Kidney tubule cell (primary cell): ENCODE data around the gene SHANK3.
A peak's percentile ranks its signal among the peaks of the same experiment; 100 is the strongest.
"Not testable (repeated sequence)": the region's sequence is repeated elsewhere in the genome, so short reads cannot be mapped to it uniquely, and the experiment has no call there.

Source experiments
- DNase-seq: peaks from one replicate; pipeline ENCODE4 v3.0.0-alpha.2; 2018; ENCODE audit warnings: low spot score

SHANK3 gene

GRCh38 chr22:50672471-50673230, at the start of gene SHANK3:
TSS of gene SHANK3 (plus strand) at chr22:50672823.
- no peak for DNase-seq

DNA sequence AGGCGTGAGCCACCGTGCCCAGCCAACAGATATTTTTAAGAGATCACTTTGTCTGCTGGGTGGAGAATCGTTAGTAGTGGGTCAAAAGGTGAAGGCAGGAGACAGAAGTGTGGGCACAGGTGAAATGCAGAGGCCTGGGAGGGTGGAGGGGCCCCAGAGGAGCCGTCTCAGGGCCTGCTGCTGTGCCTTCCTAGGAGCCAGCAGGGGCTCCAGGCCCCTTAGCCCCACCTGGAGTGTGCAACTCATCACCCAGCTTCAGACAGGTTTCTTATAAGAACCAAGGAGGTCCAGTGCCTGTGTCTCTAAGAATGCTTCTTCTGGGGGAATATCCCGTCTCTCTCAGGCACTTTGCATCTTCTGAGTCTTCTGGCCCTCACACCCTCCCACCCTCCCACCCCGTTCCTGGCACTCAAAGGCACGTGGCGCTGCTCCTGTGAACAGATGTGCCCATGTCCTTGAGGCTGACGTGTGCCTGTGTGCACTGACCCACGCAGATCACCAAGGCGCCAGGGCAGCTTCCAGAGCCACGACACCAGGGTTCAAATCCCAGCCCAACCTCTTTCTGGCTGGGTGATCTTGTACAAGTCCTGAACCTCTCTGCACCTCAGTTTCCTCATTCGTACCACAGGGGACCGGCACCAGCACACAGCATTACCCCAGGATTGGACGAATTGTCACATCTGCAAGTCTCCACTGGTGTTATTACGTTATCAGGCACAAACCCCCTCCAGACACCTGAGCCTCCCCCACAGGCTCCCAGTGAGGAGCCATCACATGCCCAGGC, 48.1 kb upstream of the SHANK3 start:
- DNase-seq: no peak

DNA sequence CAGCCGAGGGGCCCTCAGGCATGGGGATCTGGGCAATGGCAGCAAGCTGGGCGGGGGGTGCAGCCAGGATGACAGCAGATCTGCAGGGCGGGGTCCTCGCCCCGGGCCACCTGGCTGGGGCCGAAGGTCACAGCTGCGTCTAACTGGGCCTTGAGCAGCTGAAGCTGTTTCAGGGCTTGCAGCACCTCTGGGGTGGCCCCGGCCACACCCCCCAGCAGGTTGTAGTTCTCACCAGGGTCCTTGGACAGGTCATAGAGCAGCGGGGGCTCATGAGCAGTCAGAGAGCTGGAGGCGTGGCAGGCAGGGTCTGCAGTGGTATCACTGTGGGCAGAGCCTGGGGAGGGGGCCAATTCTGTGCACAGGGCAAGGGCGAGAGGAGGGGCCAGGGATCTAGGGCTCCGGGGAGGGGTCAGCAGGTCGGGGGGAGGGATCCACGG, 47.5 kb upstream of the SHANK3 start:
- no peak for DNase-seq

DNA sequence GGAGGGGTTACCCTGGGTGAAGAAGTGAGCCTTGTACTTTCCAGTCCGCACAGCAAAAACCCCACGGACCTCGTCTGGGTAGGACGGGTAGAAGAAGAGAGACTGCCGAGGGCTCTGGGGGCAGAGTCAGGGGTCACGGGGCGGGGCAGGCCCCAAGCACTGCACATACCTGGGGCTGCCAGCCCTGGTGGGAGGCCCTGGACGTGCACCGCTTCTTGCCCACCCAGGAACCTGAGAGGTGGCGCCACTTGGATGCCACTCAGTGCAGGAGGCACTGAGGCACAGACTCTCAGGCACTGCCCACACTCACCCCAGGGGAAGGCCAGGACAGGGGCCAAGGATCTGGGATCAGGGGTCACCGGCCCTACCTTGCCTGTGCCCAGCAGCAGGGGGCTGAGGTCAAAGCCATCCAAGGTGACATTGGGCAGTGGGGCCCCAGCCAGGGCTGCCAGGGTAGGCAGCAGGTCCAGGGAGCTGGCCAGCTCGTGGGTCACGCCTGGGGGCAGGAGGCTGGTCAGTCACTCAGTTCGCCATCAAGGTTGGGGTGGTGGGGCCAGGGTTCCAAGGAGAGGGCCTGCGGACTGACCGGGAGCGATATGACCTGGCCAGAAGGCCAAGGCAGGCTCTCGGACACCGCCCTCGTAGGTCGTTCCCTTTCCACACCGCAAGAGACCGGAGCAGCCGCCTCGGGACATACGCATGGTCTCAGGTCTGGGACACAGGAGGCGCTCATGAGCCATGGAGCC, 46.9 kb upstream of the SHANK3 start:
- DNase-seq: no peak

DNA sequence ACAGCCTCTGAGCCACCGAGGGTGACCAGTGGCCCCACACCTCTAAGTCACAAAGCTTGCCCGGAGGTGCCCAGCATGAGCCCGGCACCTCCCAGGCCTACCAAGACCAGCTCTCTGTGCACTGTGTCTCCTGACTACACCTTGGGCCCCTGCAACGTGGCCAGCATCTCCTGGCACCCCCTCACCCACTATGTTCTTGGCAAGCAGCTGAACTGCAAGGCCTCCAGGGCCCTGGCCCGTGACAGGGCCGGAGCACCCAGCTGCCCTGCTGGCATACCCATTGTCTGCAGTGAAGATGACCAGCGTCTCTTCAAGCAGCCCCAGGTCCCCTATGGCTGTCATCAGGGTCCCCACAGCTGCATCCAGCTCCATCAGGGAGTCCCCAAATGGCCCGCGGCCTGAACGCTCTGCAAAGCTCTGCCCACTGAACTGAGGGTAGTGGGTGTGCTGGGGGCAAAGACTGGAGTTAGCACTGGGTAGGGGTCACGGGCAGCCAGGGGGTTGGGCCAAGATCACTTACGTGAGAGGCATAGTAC, 46.2 kb upstream of the SHANK3 start:
- no peak for DNase-seq

DNA sequence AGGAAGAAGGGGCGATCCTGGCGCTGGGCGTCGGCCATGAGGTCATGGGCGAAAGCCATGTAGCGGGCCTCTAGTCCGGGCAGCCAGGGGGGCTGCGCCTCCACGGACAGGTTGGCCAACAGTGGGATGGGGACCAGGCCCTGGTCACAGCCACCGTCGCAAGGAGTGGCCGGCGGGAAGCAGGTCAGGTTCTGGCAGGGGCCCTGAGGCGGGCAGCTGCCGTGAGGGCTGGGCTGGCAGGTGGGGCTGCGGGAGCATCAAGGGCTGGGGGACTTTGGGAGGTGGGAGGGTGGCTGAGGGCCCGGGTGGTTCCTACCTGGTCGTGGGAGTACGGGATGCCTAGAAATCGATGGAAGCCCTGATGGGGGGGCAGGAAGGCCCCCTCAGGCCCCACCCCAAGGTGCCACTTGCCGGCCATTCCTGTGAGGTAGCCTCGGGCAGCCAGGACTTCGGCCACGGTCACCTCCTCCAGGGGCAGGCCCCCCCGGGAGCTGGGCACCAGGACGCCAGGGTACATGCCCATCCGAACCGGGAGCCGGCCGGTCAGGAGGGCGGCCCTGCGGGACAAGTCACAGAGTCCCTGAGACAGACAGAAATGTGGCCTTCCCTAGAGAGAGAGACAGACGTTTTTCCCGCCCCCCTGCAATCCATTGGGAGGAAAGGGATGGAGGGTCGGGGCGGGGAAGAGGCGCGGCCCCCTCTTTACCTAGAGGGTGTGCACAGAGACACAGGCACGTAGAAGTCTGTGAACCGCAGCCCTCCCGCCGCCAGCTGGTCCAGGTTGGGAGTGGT, 45.6 kb upstream of the SHANK3 start:
- DNase-seq: no peak

DNA sequence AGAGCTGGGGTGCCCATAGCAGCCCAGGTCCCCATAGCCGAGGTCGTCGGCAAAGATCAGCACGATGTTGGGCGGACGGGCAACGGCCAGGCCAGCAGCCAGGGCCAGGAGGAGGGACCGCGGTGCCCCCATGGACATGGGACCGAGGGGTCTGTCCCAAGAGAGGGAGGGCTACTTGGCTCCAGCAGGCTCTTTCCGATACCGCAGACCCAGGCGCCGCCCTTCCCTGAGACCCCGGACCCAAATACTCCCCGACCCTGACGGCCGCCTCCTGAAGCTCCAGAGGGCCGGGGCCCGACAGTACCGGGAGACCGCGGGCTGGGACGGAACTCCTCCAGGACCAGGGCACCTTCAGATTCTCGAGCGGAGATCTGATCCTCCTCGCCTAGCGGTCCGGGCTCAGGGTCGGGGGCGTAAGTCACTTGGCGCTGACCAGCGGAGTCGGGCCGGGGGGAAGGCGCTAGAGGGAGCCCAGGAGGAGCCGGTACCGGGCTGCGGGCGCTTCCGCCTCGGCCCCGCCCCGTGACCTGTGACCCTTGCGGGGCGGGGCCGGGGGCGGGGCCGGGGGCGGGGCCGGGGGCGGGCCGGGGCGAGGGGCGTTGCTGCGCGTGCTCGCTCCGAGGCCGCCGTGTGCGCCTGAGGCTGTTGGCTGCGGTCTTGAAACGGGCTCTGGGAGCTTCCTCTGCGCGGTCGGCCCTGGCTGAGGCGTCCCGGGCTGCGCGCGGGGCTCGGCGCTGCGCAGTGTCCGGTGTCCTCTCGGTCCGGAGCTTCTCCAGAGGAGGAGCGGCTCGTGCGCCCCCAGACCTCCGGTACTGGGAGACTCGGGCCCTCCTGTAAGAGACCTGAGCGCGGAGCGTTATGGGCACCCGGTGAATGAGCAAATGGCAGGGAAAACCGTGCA, 44.7 kb upstream of the SHANK3 start, which contains the start of gene ARSA:
TSS of gene ARSA (minus strand) at position 511 of the 901 bp plus-strand sequence. CDS start at position 138, 373 bp downstream.
- peak; percentile 89 for DNase-seq

DNA sequence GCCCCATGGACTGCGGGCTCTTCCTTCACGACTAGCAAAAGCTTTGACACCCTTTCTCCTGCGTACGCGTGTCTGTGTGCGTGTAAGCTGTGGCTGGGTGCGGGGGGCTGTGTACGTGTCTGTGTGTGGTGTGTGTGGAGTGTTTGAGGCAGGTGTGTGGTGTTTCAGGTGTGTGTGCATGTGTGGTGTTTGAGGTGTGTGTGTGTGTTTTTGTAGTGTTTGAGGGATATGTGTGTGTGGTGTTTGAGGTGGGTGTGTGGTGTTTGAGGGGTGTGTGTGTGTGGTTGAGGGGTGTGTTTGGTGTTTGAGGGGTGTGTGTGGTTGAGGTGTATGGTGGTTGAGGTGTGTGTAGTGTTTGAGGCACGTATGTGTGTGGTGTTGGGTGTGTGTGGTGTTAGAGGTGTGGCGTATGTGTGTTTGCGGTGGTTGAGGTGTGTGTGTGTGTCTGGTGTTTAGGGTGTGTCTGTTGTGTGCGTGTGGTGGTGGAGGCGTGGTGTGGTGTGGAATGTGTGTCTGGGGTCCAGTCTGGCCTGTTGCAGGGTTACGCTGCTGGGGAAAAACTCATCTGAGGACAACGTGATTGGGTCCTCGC, 44.0 kb upstream of the SHANK3 start:
- no peak for DNase-seq

DNA sequence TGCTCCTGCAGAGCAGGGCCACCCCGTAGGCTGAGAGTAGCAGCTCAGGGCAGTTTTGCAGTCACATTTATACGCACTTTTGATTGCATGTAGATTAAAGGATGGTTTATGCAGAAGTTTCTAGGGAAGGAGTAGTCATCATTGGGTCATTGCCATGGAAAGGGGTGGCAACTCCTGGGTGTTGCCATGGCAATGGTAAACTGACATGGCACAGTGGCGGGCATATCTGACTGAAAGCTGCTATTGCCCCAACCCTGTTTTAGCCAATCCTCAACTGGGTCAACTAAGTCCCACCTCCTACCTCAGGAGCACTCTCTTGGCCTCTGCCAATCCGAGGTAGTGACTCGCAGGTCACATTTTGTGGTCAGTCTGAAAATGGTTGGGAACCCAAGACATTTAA, 42.2 kb upstream of the SHANK3 start:
- peak; percentile 42 for DNase-seq

DNA sequence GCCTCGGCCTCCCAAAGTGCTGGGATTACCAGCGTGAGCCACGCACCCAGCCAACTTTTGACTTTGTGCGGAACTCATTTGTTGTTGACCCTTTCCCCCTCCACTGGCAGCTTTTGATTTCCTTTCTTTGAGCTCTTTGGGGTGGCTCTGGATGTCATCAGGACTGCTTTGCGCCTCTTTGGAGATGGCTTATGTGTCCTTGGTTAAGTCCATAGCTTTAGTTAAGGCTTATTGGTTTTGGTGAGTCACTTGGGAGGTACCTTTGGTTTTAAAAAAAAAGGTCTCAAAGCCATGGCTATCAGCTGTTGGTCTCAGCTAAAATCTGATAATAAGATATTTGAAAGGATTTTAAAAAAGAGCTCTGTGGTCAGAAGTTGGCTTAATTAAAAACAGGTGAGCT, 39.5 kb upstream of the SHANK3 start:
- DNase-seq: no peak

DNA sequence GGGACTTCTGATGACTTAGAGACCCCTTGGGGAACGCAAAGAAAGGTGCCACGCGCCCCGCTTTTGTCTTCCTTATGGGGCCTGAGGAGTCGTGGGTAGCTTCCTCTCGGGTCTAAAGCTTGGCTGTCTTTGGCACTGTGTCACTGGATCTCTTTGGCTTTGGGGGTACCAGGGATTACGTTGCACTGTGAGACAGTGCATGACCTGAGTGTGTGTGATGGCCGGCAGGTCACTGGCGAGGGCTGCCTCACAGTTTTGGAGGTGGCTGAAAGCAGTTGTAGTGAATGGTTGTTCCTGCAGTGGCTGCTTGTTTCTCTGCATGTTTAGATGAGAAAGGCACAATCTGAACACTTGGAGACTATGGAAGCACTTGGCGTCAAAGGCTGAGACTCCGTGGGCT, 38.9 kb upstream of the SHANK3 start:
- no peak for DNase-seq

DNA sequence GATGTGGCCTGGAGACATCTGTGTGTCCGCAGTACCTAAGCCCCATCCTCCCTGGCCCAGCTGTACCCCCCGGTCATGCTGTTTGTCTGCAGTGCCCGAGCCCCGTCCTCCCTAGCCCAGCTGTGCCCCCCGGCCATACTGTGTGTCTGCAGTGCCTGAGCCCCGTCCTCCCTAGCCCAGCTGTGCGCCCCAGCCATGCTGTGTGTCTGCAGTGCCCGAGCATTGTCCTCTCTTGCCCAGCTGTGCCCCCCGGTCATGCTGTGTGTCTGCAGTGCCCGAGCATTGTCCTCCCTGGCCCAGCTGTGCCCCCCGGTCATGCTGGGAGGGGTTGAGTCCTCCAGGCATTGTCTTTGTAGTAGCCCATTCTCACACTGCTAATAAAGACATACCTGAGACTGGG, 37.0 kb upstream of the SHANK3 start:
- no peak for DNase-seq

DNA sequence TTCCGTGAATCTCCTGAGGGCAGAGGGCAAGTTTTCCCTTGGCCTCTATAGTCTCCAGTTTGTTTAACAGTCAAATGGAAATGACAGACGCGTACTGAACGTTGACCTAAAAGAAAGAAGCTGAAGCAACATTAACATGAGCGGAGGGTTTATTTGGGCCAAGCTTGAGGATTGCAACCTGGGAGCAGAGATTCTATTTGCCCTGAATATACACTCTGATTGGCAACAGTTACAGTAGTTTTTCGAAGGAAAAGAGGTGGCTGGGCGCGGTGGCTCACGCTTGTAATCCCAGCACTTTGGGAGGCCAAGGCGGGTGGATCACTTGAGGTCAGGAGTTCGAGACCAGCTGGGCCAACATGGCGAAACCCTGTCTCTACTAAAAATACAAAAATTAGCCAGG, 32.3 kb upstream of the SHANK3 start:
- DNase-seq: not testable (repeated sequence)

DNA sequence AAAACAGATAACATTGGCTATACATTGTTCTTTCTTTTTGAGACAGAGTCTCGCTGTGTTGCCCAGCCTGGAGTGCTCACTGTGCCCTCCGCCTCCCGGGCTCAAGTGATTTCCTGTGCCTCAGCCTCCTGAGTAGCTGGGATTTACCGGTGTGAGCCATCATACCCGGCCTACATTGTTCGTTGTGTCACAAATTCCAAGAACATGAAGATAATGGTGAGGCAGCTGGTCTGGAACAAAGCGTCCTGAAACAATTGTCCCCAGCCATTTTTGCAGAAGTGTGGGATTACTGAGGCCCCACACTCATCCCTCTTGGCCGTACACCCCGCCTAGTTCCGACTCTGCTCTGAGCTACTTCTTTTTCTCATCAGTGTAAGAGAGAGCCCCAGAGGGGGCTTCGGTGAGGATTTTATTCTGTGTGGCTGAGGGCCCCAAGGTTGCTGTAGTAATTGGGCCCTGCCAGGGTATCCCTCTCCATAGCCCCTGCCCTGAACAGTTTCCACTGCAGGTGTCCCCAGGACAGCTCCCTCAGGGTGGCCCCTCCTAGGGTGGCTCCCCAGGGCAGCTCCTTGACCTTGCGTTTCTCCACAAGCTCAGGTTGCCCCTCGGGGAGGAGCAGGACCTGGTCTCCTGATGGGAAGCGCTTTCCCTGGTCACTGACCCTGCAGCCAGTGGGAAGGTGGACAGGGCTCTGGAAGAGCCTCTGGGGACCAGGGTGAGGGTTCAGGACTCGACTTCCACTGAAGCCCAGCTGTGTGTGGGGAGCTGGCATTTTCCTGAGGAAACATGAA, 31.6 kb upstream of the SHANK3 start:
- no peak for DNase-seq

GRCh38 chr22:50641696-50642607, 30.7 kb upstream of the SHANK3 start:
- peak; percentile 11 for DNase-seq

GRCh38 chr22:50643021-50643820, 29.4 kb upstream of the SHANK3 start:
- DNase-seq: not testable (repeated sequence)

DNA sequence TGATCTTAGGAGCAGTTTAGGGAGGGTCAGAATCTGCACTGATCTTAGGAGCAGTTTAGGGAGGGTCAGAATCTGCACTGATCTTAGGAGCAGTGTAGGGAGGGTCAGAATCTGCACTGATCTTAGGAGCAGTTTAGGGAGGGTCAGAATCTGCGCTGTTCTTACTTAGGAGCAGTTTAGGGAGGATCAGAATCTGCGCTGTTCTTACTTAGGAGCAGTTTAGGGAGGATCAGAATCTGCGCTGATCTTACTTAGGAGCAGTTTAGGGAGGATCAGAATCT, 28.9 kb upstream of the SHANK3 start:
- not testable (repeated sequence) for DNase-seq
